ENCODE data around the gene MISP3. TPM values are rescaled to one million over a fixed set of nuclear protein-coding genes. Genes with fewer than 3 reads are reported as not detected.
A peak's percentile ranks its signal among the peaks of the same experiment; 100 is the strongest.
"Not testable (repeated sequence)": the region's sequence is repeated elsewhere in the genome, so short reads cannot be mapped to it uniquely, and the experiment has no call there.

Gene MISP3
- polyA plus RNA-seq, 2 of the 4 experiments (the other 2 are of a cell fraction): 1.9 to 2.3 TPM

DNA sequence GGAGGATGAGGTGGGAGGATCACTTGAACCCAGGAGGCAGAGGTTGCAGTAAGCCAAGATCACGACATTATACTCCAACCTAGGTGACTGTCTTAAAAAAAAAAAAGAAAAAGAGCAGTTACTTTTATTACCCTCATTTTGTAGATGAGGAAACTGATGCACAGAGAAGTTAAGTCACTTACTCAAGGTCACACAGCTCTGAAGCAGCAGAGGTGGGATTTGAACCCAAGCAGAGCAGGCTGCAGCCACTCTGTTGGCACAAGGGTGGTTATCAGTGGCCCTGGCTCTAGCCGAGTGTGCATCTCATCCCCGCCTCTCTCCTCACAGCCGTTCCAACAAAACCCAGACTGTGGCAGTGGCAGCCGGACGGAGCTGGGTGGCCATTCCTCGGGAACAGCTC, 33.4 kb upstream of the MISP3 start:
- no peak overlapping the region for H3K27ac ChIP-seq
- H3K4me3 ChIP-seq: no peak overlapping the region
- H3K4me1 ChIP-seq: no peaks in the 10 kb centered on the region
- no peak overlapping the region for H3K4me2 ChIP-seq
- ATAC-seq (no peak), DNase-seq (ENCODE audit: low read depth in 1 of 2, low spot score in 1 of 2) (no peak), FAIRE-seq (no peak)
- 76% methylated on average over 7 of the region's 7 CpGs for WGBS (ENCODE audit: missing lambda C conversion rate)
- ChIA-PET POLR2A (no interaction called here), CTCF (no interaction called here)
- H3K9me3 ChIP-seq: no peaks in the 10 kb centered on the region
- no peak for TF ChIP-seq POLR2A (IDR thresholded peaks at IDR 0.05; ENCODE audit: low read length)
- no peak for TF ChIP-seq KDM5A (IDR thresholded peaks at IDR 0.05)
- no peak for TF ChIP-seq CEBPB (IDR thresholded peaks at IDR 0.05)
- TF ChIP-seq, protein P1, sequence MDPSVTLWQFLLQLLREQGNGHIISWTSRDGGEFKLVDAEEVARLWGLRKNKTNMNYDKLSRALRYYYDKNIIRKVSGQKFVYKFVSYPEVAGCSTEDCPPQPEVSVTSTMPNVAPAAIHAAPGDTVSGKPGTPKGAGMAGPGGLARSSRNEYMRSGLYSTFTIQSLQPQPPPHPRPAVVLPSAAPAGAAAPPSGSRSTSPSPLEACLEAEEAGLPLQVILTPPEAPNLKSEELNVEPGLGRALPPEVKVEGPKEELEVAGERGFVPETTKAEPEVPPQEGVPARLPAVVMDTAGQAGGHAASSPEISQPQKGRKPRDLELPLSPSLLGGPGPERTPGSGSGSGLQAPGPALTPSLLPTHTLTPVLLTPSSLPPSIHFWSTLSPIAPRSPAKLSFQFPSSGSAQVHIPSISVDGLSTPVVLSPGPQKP (IDR thresholded peaks at IDR 0.05; ENCODE audit: low read depth, low read length): no peak
- TF ChIP-seq CHD4 (IDR thresholded peaks at IDR 0.05; ENCODE audit: borderline replicate concordance): no peak
- TF ChIP-seq EHF (CRISPR knock-in tag; IDR thresholded peaks at IDR 0.05): no peak
- TF ChIP-seq, protein P2, sequence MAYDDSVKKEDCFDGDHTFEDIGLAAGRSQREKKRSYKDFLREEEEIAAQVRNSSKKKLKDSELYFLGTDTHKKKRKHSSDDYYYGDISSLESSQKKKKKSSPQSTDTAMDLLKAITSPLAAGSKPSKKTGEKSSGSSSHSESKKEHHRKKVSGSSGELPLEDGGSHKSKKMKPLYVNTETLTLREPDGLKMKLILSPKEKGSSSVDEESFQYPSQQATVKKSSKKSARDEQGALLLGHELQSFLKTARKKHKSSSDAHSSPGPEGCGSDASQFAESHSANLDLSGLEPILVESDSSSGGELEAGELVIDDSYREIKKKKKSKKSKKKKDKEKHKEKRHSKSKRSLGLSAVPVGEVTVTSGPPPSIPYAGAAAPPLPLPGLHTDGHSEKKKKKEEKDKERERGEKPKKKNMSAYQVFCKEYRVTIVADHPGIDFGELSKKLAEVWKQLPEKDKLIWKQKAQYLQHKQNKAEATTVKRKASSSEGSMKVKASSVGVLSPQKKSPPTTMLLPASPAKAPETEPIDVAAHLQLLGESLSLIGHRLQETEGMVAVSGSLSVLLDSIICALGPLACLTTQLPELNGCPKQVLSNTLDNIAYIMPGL (CRISPR knock-in tag; IDR thresholded peaks at IDR 0.05; ENCODE audit: borderline replicate concordance): no peak
- TF ChIP-seq NFE2L2 (conservative IDR thresholded peaks at IDR 0.05; ENCODE audit: low read length): no peak

DNA sequence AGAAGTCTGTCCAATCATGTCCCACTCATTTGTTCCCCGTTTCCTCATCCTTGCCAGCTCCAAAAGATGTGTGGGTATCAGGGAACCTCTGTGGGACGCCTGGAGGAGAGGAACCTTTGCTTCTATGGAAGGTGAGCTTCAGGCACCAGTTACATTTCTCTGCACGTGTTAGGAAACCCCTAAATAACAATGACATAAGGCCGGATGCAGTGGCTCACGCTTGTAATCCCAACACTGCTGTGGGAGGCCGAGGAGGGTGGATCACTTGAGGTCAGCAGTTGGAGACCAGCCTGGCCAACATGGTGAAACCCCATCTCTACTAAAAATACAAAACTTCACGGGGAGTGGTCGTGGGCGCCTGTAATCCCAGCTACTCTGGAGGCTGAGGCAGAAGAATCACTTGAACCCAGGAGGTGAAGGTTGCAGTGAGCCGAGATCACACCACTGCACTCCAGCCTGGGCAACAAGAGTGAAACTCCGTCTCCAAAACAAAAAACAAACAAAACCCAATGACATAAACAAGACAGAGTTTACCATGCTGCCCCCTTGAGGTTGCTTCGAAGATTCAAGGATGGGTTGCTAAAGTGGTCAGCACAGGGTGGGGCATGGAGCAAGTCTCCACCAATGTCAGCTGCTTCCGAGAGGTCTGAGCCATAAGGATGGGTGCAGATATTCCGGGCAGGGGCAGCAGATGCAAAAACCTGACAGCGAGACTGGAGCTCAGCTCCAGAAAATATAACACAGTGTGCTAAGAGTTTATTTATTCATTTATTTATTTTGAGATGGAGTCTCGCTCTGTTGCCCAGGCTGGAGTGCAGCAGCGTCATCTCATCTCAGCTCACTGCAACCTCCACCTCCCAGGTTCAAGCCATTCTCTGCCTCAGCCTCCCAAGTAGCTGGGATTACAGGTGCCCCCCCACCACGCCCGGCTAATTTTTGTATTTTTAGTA, 29.7 kb upstream of the MISP3 start:
- CTCF ChIA-PET: interaction anchor here (0.8 to 3.2 kb wide), 17 partner anchors 9 to 162 kb away, joined by 3 to 19 read pairs (median 4); partner anchors contain the start of gene IL27RA
- POLR2A ChIA-PET, H3K9me3 ChIP-seq, H3K27ac ChIP-seq, FAIRE-seq, H3K4me3 ChIP-seq, H3K4me1 ChIP-seq: not testable (repeated sequence)
- ATAC-seq: peak; percentile 96 to 97
- DNase-seq (ENCODE audit: low read depth in 1 of 2, low spot score in 1 of 2): peak; percentile 69 to 82
- WGBS (ENCODE audit: missing lambda C conversion rate): 54% methylated on average over 14 of the region's 19 CpGs
- TF ChIP-seq, protein P3, sequence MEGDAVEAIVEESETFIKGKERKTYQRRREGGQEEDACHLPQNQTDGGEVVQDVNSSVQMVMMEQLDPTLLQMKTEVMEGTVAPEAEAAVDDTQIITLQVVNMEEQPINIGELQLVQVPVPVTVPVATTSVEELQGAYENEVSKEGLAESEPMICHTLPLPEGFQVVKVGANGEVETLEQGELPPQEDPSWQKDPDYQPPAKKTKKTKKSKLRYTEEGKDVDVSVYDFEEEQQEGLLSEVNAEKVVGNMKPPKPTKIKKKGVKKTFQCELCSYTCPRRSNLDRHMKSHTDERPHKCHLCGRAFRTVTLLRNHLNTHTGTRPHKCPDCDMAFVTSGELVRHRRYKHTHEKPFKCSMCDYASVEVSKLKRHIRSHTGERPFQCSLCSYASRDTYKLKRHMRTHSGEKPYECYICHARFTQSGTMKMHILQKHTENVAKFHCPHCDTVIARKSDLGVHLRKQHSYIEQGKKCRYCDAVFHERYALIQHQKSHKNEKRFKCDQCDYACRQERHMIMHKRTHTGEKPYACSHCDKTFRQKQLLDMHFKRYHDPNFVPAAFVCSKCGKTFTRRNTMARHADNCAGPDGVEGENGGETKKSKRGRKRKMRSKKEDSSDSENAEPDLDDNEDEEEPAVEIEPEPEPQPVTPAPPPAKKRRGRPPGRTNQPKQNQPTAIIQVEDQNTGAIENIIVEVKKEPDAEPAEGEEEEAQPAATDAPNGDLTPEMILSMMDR (IDR thresholded peaks at IDR 0.05): peak; percentile 46
- TF ChIP-seq RAD21 (conservative IDR thresholded peaks at IDR 0.05 in 1 of 2, IDR thresholded peaks at IDR 0.05 in 1 of 2): peak in 1 of 2 experiments; percentile 34; a peak in 2 of 5 replicates
- 0 out of 3 replicates have a peak overlapping the region, but pooled peaks have one; percentile 17 for H3K4me2 ChIP-seq

DNA sequence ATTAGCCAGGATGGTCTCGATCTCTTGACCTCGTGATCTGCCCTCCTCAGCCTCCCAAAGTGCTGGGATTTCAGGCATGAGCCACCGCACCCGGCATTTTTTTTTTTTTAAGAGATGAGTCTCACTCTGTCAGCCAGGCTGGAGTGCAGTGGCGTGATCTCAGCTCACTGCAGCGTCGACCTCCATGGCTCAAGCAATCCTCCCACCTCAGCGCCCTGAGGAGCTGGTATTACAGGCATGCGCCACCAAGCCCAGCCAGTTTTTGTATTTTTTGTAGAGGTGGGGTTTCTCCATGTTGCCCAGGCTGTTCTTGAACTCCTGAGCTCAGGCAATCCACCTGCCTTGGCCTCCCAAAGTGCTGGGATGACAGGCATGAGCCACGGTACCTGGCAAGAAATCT, 24.7 kb upstream of the MISP3 start:
- H3K4me2 ChIP-seq; H3K4me1 ChIP-seq; DNase-seq (ENCODE audit: low read depth in 1 of 2, low spot score in 1 of 2); POLR2A ChIA-PET; FAIRE-seq; H3K4me3 ChIP-seq; H3K27ac ChIP-seq; H3K9me3 ChIP-seq; ATAC-seq: not testable (repeated sequence)
- CTCF ChIA-PET: interaction anchor here (0.6 to 4.3 kb wide), 9 partner anchors 11 to 459 kb away, joined by 3 to 33 read pairs (median 3); partner anchors contain the start of genes IL27RA and MISP3
- over 99% methylated on average over 10 of the region's 10 CpGs for WGBS (ENCODE audit: missing lambda C conversion rate)
